Loucy (cell line): Measurements from ENCODE around the gene KRTAP4-7.
A peak's percentile ranks its signal among the peaks of the same experiment; 100 is the strongest.

Experiments used
- H2AFZ ChIP-seq: fragments of 200-600 bp; sonication (generic); 2 replicates; pipeline ENCODE4 v1.6.0; 2016; ENCODE audit warnings: antibody characterized with exemption, mild to moderate bottlenecking, low read length, moderate library complexity
- H3F3A ChIP-seq: fragments of 200-600 bp; 2 replicates; pipeline ENCODE4 v1.6.0; 2016; ENCODE audit warnings: antibody characterized with exemption, low read depth, mild to moderate bottlenecking
- H3K27me3 ChIP-seq: fragments of 200-600 bp; sonication (generic); 2 replicates; pipeline ENCODE4 v1.6.1; 2014; ENCODE audit warnings: low read length, mild to moderate bottlenecking; ENCODE audit not compliant: insufficient read depth, poor library complexity, severe bottlenecking
- H3K36me3 ChIP-seq: fragments of 200-600 bp; sonication (generic); 2 replicates; pipeline ENCODE4 v1.6.1; 2016; ENCODE audit warnings: low read length; ENCODE audit not compliant: insufficient read depth
- H3K4me1 ChIP-seq: fragments of 200-600 bp; sonication (generic); 2 replicates; pipeline ENCODE4 v1.5.1; 2014; ENCODE audit warnings: low read length, mild to moderate bottlenecking; ENCODE audit not compliant: insufficient read depth, poor library complexity, severe bottlenecking
- H3K4me2 ChIP-seq: fragments of 200-600 bp; sonication (generic); 2 replicates; pipeline ENCODE4 v1.6.0; 2014; ENCODE audit warnings: antibody characterized with exemption, low read length, low read depth, mild to moderate bottlenecking; ENCODE audit not compliant: poor library complexity, severe bottlenecking
- H3K4me3 ChIP-seq: fragments of 200-600 bp; sonication (generic); 2 replicates; pipeline ENCODE4 v1.5.1; 2014; ENCODE audit warnings: low read length, mild to moderate bottlenecking, mixed read lengths; ENCODE audit not compliant: poor library complexity, severe bottlenecking
- H3K79me2 ChIP-seq: fragments of 200-600 bp; sonication (generic); 2 replicates; pipeline ENCODE4 v1.6.1; 2014; ENCODE audit warnings: low read length; ENCODE audit not compliant: insufficient read depth
- H3K9ac ChIP-seq: fragments of 200-600 bp; sonication (generic); 2 replicates; pipeline ENCODE4 v1.6.0; 2014; ENCODE audit warnings: mild to moderate bottlenecking, low read depth, low read length, moderate library complexity; ENCODE audit not compliant: poor library complexity, severe bottlenecking
- H3K9me2 ChIP-seq: fragments of 200-600 bp; sonication (generic); replicated peaks from 2 replicates; pipeline ENCODE4 v1.6.1; 2016; ENCODE audit warnings: low read depth, low read length, mixed read lengths
- H3K9me3 ChIP-seq: fragments of 200-600 bp; sonication (generic); 2 replicates; pipeline ENCODE4 v1.6.1; 2014; ENCODE audit warnings: mild to moderate bottlenecking, antibody characterized with exemption, low read length, low read depth; ENCODE audit not compliant: insufficient read depth
- H4K20me1 ChIP-seq: fragments of 200-600 bp; sonication (generic); 2 replicates; pipeline ENCODE4 v1.6.0; 2014; ENCODE audit warnings: antibody characterized with exemption, low read length, mild to moderate bottlenecking; ENCODE audit not compliant: insufficient read depth, poor library complexity, severe bottlenecking
- CTCF ChIP-seq: fragments of 200-600 bp; sonication (generic); conservative IDR thresholded peaks from 2 replicates; pipeline ENCODE4 v1.5.1; 2014; ENCODE audit warnings: mild to moderate bottlenecking, antibody characterized with exemption, low read length
- EZH2phosphoT487 ChIP-seq: fragments of 200-600 bp; IDR thresholded peaks from 2 replicates; pipeline ENCODE4 v1.6.1; 2018; ENCODE audit warnings: antibody characterized with exemption, mild to moderate bottlenecking, moderate library complexity, borderline replicate concordance

Gene KRTAP4-7

DNA sequence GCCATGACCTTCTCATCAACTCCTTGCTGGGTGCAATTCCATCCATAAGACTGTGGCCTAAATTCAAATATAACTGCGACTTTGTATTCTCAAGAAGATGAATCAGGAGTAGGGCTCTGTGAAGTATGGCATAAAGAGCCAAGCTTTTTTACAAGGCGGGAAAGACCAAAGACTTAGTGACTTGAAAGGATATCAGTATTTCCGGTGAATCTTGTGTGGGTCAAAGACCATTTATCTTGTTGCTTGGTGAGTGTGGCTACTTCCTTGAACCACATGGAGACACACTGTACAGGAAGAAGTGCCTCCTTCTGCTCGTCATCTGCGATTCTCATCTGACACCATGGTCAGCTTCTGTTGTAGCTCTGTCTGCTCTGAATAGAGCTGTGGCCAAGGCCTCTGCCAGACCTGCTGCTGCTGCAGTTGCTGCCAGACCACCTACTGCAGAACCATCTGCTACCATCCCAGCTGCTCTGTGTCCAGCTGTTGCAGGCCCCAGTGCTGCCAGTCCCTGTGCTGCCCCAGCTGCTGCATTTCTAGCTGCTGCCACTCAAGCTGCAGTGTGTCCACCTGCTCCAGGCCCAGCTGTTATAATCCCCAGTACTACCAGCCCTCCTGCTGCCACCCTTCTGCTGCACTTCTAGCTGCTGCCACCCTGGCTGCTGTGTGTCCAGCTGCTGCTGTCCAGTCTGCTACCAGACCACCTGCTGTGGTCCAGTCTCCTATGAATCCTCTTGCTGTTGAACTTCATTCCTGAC, 12.2 kb upstream of the KRTAP4-7 start:
- Histone ChIP-seq H3K4me2 (no peak overlapping the region), H3F3A (no peaks in the 10 kb centered on the region), H3K9me3 (no peaks in the 10 kb centered on the region), H3K27me3 (no peaks in the 10 kb centered on the region), H3K79me2 (no peaks in the 10 kb centered on the region), H3K9ac (no peak overlapping the region), H3K4me1 (peaks cover 8% of the 10 kb centered on the region), H4K20me1 (no peaks in the 10 kb centered on the region), H3K9me2 (no peaks in the 10 kb centered on the region), H3K4me3 (no peak overlapping the region), H3K36me3 (no peaks in the 10 kb centered on the region), H2AFZ (peak overlapping the region; percentile 69; the same call in 1 of the 2 replicates)
- TF ChIP-seq CTCF (no peak), EZH2phosphoT487 (no peak)

DNA sequence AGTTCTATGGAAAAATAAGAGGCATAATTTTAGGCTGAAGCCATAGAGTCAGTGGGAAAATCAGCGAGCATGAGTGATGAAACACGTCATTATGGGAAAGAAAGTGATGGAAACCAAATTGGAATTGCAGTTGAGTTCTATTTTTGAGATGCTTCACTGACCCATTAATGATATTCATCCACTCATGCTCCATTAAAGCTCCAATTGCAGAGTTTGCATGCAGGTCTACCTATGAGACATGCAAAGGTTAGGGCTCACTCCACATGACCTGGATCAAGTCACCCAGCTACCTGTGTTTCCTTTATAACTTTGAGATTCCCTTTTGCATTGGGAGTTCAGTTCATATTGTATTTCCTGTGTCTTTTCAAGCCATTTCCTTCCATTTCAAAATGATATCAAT, 10.3 kb upstream of the KRTAP4-7 start:
- no peaks in the 10 kb centered on the region for H3K79me2 ChIP-seq
- H2AFZ ChIP-seq: no peak overlapping the region
- H3K4me3 ChIP-seq: no peak overlapping the region
- no peaks in the 10 kb centered on the region for H3K27me3 ChIP-seq
- no peaks in the 10 kb centered on the region for H3K36me3 ChIP-seq
- no peaks in the 10 kb centered on the region for H3K9me2 ChIP-seq
- no peak overlapping the region for H3K9ac ChIP-seq
- peaks cover 8% of the 10 kb centered on the region for H3K4me1 ChIP-seq
- TF ChIP-seq EZH2phosphoT487 (no peak), CTCF (no peak)
- H4K20me1 ChIP-seq: no peaks in the 10 kb centered on the region
- H3K4me2 ChIP-seq: no peak overlapping the region
- no peaks in the 10 kb centered on the region for H3F3A ChIP-seq
- H3K9me3 ChIP-seq: no peaks in the 10 kb centered on the region

DNA sequence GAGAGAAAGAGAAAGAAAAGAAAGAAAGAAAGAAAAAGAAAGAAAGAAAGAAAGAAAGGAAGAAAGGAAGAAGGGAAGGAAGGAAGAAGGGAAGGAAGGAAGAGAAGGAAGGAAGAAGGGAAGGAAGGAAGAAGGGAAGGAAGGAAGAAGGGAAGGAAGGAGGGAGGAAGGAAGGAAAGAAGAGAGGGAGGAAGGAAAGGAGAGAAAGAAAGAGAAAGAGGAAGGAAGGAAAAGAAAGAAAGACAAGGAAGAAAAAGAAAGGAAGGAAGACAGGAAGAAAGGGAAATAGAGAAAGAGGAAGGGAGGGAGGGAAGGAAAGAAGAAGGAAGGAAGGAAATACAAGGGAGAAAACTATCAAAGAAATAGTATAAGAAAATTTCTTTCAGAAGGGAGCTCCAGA, 7.2 kb upstream of the KRTAP4-7 start:
- Histone ChIP-seq H2AFZ (no peak overlapping the region), H3K4me3 (no peak overlapping the region), H3K4me1 (no peaks in the 10 kb centered on the region), H3K36me3 (no peaks in the 10 kb centered on the region), H3K9ac (no peak overlapping the region), H3F3A (no peaks in the 10 kb centered on the region), H4K20me1 (no peaks in the 10 kb centered on the region), H3K9me2 (no peaks in the 10 kb centered on the region), H3K27me3 (no peaks in the 10 kb centered on the region), H3K4me2 (no peak overlapping the region), H3K9me3 (no peaks in the 10 kb centered on the region), H3K79me2 (no peaks in the 10 kb centered on the region)
- TF ChIP-seq EZH2phosphoT487 (no peak), CTCF (no peak)
